WTC11 (cell line): ENCODE results near the gene PARP4. TPM values are rescaled to one million over a fixed set of nuclear protein-coding genes. Genes with fewer than 3 reads are reported as not detected.

Source experiments
- ATAC-seq: fragments of 200-7000 bp; cut with Tn5 transposase; 2 replicates; pipeline ENCODE4 v1.10.0; 2021; ENCODE audit warnings: mild to moderate bottlenecking, moderate library complexity
- CTCF ChIA-PET: fragments of 300-600 bp; sonication (Branson Sonifier 250); formaldehyde crosslinking; loops from one replicate; lab custom pipeline; 2021; ENCODE audit warnings: antibody characterized with exemption; lab: Charles Lee
- POLR2A ChIA-PET: fragments of 350-600 bp; sonication (Branson Sonifier 250); formaldehyde crosslinking; loops from one replicate; lab custom pipeline; 2021; ENCODE audit warnings: antibody characterized with exemption; lab: Charles Lee
- DNase-seq: peaks from one replicate; pipeline ENCODE4 v3.0.0; 2021; ENCODE audit warnings: low spot score
- H3K27ac Mint-ChIP-seq: 2 replicates; pipeline ENCODE4 v1.8.0; 2021; ENCODE audit warnings: mixed read lengths
- H3K27me3 Mint-ChIP-seq: 2 replicates; pipeline ENCODE4 v1.8.0; 2021; ENCODE audit warnings: low read depth, mild to moderate bottlenecking, moderate library complexity, mixed read lengths
- H3K36me3 Mint-ChIP-seq: 2 replicates; pipeline ENCODE4 v1.8.0; 2021; ENCODE audit warnings: mixed read lengths
- H3K4me1 Mint-ChIP-seq: 2 replicates; pipeline ENCODE4 v1.8.0; 2022; ENCODE audit warnings: mixed read lengths
- H3K4me3 Mint-ChIP-seq: 2 replicates; pipeline ENCODE4 v1.8.0; 2021; ENCODE audit warnings: mild to moderate bottlenecking, moderate library complexity, mixed read lengths
- H3K9me3 Mint-ChIP-seq: 2 replicates; pipeline ENCODE4 v1.8.0; 2021; ENCODE audit warnings: mixed read lengths
- E2F5 ChIP-seq: sonication (generic); formaldehyde crosslinking; IDR thresholded peaks from 2 replicates; pipeline ENCODE4 v1.8.1; 2022; ENCODE audit warnings: mild to moderate bottlenecking, moderate library complexity, missing genetic modification reagents
- FOXK1 ChIP-seq: sonication (generic); formaldehyde crosslinking; IDR thresholded peaks from 2 replicates; pipeline ENCODE4 v1.8.0; 2022; ENCODE audit warnings: mild to moderate bottlenecking, moderate library complexity, missing genetic modification reagents
- GABPB1 ChIP-seq: sonication (generic); formaldehyde crosslinking; IDR thresholded peaks from 2 replicates; pipeline ENCODE4 v1.8.1; 2023; ENCODE audit warnings: mild to moderate bottlenecking, missing genetic modification reagents
- IRF2 ChIP-seq: sonication (generic); formaldehyde crosslinking; IDR thresholded peaks from 2 replicates; pipeline ENCODE4 v1.8.0; 2022; ENCODE audit warnings: low read depth, missing genetic modification reagents, borderline replicate concordance
- JAZF1 ChIP-seq: fragments of 250-450 bp; sonication (Bioruptor Pico); IDR thresholded peaks from 2 replicates; pipeline ENCODE4 v1.9.0; 2021; ENCODE audit warnings: moderate library complexity, mild to moderate bottlenecking, inconsistent platforms
- NFYB ChIP-seq: sonication (generic); formaldehyde crosslinking; conservative IDR thresholded peaks from 2 replicates; pipeline ENCODE4 v1.8.0; 2022; ENCODE audit warnings: low read depth, missing genetic modification reagents
- NR3C1 ChIP-seq: sonication (generic); formaldehyde crosslinking; conservative IDR thresholded peaks from 2 replicates; pipeline ENCODE4 v1.8.1; 2023; ENCODE audit warnings: low read depth, mild to moderate bottlenecking, missing genetic modification reagents
- PRRX2 ChIP-seq: fragments of 250-450 bp; sonication (Bioruptor Pico); IDR thresholded peaks from 2 replicates; pipeline ENCODE4 v1.8.0; 2021; ENCODE audit warnings: mild to moderate bottlenecking
- SMAD4 ChIP-seq: sonication (generic); formaldehyde crosslinking; IDR thresholded peaks from 2 replicates; pipeline ENCODE4 v1.8.0; 2022; ENCODE audit warnings: mild to moderate bottlenecking, missing genetic modification reagents
- TCF7 ChIP-seq: sonication (generic); formaldehyde crosslinking; IDR thresholded peaks from 2 replicates; pipeline ENCODE4 v1.8.0; 2022; ENCODE audit warnings: mild to moderate bottlenecking, low read depth, missing genetic modification reagents, moderate library complexity
- TEAD4 ChIP-seq: sonication (generic); formaldehyde crosslinking; IDR thresholded peaks from 2 replicates; pipeline ENCODE4 v1.8.0; 2022; ENCODE audit warnings: mild to moderate bottlenecking, missing genetic modification reagents
- ZNF263 ChIP-seq: sonication (generic); formaldehyde crosslinking; IDR thresholded peaks from 2 replicates; pipeline ENCODE4 v1.8.1; 2022; ENCODE audit warnings: low read depth, mild to moderate bottlenecking, moderate library complexity, missing genetic modification reagents
- ZNF281 ChIP-seq: sonication (generic); formaldehyde crosslinking; IDR thresholded peaks from 2 replicates; pipeline ENCODE4 v1.8.0; 2023; ENCODE audit warnings: mild to moderate bottlenecking, missing genetic modification reagents
- ZNF512 ChIP-seq: sonication (generic); formaldehyde crosslinking; IDR thresholded peaks from 2 replicates; pipeline ENCODE4 v1.8.1; 2022; ENCODE audit warnings: missing genetic modification reagents, borderline replicate concordance
- ZNF532 ChIP-seq: fragments of 250-450 bp; sonication (Bioruptor Pico); IDR thresholded peaks from 2 replicates; pipeline ENCODE4 v1.9.0; 2021; ENCODE audit warnings: mild to moderate bottlenecking, borderline replicate concordance
- ZNF671 ChIP-seq: fragments of 250-450 bp; sonication (Bioruptor Pico); IDR thresholded peaks from 2 replicates; pipeline ENCODE4 v1.8.0; 2021; ENCODE audit warnings: mild to moderate bottlenecking
- total RNA-seq: library from RNA; stranded (reverse); gene quantifications from 3 replicates; pipeline ENCODE4 v1.2.3, GENCODE V29; 2021
- TF ChIP-seq, protein P1 (sequence below): sonication (generic); formaldehyde crosslinking; IDR thresholded peaks from 2 replicates; pipeline ENCODE4 v1.8.1; 2023; ENCODE audit warnings: mild to moderate bottlenecking, missing genetic modification reagents, moderate library complexity
- TF ChIP-seq, protein P2 (sequence below): fragments of 250-450 bp; sonication (Bioruptor Pico); IDR thresholded peaks from 2 replicates; pipeline ENCODE4 v1.8.0; 2021; ENCODE audit warnings: mild to moderate bottlenecking

Gene PARP4
- total RNA-seq, 1 experiment from 2014 or later, result 30.7 TPM

GRCh38 chr13:24454056-24454455, 58.5 kb downstream of the PARP4 start:
- Mint-ChIP-seq H3K27me3 (no peaks in the 10 kb centered on the region), H3K9me3 (no peaks in the 10 kb centered on the region), H3K4me1 (peaks cover 6% of the 10 kb centered on the region), H3K27ac (no peak overlapping the region), H3K4me3 (no peak overlapping the region), H3K36me3 (peaks cover 45% of the 10 kb centered on the region)
- DNase-seq (no peak), ATAC-seq (no peak)
- POLR2A ChIA-PET, result no interaction called here
- CTCF ChIA-PET, result no interaction called here
- TF ChIP-seq ZNF512 (CRISPR knock-in tag), result no peak

DNA sequence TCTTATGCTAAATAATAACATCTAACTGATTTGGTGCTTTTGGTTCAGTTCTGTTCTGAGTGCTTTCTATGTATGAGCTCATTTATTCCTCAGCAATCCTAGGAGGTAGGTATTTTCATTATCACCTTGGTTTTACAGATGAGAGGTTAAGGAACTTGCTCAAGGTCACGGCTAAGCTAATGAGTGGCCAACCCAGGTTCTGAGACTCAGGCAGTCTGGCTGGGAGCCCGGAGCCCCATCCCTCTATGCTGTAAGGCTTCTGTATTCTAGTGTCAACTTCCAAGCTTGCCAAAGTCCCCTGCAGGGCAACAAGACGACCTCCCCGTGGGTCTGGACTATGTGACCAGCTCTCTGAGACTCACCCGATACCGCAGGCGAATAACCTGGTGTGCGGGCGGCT, 60.5 kb downstream of the PARP4 start:
- DNase-seq, result no peak
- POLR2A ChIA-PET, result no interaction called here
- CTCF ChIA-PET, result no interaction called here
- no peaks in the 10 kb centered on the region for H3K27me3 Mint-ChIP-seq
- TF ChIP-seq ZNF671 (CRISPR knock-in tag), result no peak
- no peak for TF ChIP-seq JAZF1 (CRISPR knock-in tag)
- no peak for TF ChIP-seq NR3C1 (CRISPR knock-in tag)
- TF ChIP-seq IRF2 (CRISPR knock-in tag), result no peak
- no peak for TF ChIP-seq ZNF532 (CRISPR knock-in tag)
- TF ChIP-seq, all 79 proteins: peak for 0
- Mint-ChIP-seq H3K36me3 (peaks cover 48% of the 10 kb centered on the region), H3K4me3 (no peak overlapping the region), H3K27ac (no peak overlapping the region), H3K9me3 (no peaks in the 10 kb centered on the region), H3K4me1 (no peaks in the 10 kb centered on the region)
- no peak for ATAC-seq

- H3K4me3 Mint-ChIP-seq, result no peak overlapping the region
- H3K9me3 Mint-ChIP-seq, result no peaks in the 10 kb centered on the region
- H3K27ac Mint-ChIP-seq, result no peak overlapping the region; the same call in 1 of the 2 replicates
- no peaks in the 10 kb centered on the region for H3K27me3 Mint-ChIP-seq
- H3K4me1 Mint-ChIP-seq, result peaks cover 3% of the 10 kb centered on the region
- ChIA-PET CTCF (no interaction called here), POLR2A (no interaction called here)
- DNase-seq, result no peak
- no peak for ATAC-seq
- peaks cover 53% of the 10 kb centered on the region for H3K36me3 Mint-ChIP-seq
- TF ChIP-seq FOXK1 (CRISPR knock-in tag) (no peak), GABPB1 (CRISPR knock-in tag) (no peak), PRRX2 (no peak), ZNF263 (CRISPR knock-in tag) (no peak), NFYB (CRISPR knock-in tag) (no peak), E2F5 (CRISPR knock-in tag) (no peak), ZNF281 (CRISPR knock-in tag) (no peak), TEAD4 (CRISPR knock-in tag) (no peak), SMAD4 (no peak), TCF7 (CRISPR knock-in tag) (no peak)
- TF ChIP-seq, protein P1, sequence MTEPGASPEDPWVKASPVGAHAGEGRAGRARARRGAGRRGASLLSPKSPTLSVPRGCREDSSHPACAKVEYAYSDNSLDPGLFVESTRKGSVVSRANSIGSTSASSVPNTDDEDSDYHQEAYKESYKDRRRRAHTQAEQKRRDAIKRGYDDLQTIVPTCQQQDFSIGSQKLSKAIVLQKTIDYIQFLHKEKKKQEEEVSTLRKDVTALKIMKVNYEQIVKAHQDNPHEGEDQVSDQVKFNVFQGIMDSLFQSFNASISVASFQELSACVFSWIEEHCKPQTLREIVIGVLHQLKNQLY (CRISPR knock-in tag), result no peak
- TF ChIP-seq, protein P2, sequence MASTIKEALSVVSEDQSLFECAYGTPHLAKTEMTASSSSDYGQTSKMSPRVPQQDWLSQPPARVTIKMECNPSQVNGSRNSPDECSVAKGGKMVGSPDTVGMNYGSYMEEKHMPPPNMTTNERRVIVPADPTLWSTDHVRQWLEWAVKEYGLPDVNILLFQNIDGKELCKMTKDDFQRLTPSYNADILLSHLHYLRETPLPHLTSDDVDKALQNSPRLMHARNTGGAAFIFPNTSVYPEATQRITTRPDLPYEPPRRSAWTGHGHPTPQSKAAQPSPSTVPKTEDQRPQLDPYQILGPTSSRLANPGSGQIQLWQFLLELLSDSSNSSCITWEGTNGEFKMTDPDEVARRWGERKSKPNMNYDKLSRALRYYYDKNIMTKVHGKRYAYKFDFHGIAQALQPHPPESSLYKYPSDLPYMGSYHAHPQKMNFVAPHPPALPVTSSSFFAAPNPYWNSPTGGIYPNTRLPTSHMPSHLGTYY (CRISPR knock-in tag), result no peak
Observed at GRCh38 chr13:24450530-24450929, 62.0 kb downstream of the PARP4 start.
